Loucy (cell line): ENCODE measurements around the gene CRADD.

ENCODE experiments used
- H2AFZ ChIP-seq: fragments of 200-600 bp; sonication (generic); 2 replicates; pipeline ENCODE4 v1.6.0; 2016; ENCODE audit warnings: antibody characterized with exemption, mild to moderate bottlenecking, low read length, moderate library complexity
- H3F3A ChIP-seq: fragments of 200-600 bp; 2 replicates; pipeline ENCODE4 v1.6.0; 2016; ENCODE audit warnings: antibody characterized with exemption, low read depth, mild to moderate bottlenecking
- H3K27me3 ChIP-seq: fragments of 200-600 bp; sonication (generic); 2 replicates; pipeline ENCODE4 v1.6.1; 2014; ENCODE audit warnings: low read length, mild to moderate bottlenecking; ENCODE audit not compliant: insufficient read depth, poor library complexity, severe bottlenecking
- H3K36me3 ChIP-seq: fragments of 200-600 bp; sonication (generic); 2 replicates; pipeline ENCODE4 v1.6.1; 2016; ENCODE audit warnings: low read length; ENCODE audit not compliant: insufficient read depth
- H3K4me1 ChIP-seq: fragments of 200-600 bp; sonication (generic); 2 replicates; pipeline ENCODE4 v1.5.1; 2014; ENCODE audit warnings: low read length, mild to moderate bottlenecking; ENCODE audit not compliant: insufficient read depth, poor library complexity, severe bottlenecking
- H3K4me2 ChIP-seq: fragments of 200-600 bp; sonication (generic); 2 replicates; pipeline ENCODE4 v1.6.0; 2014; ENCODE audit warnings: antibody characterized with exemption, low read length, low read depth, mild to moderate bottlenecking; ENCODE audit not compliant: poor library complexity, severe bottlenecking
- H3K4me3 ChIP-seq: fragments of 200-600 bp; sonication (generic); 2 replicates; pipeline ENCODE4 v1.5.1; 2014; ENCODE audit warnings: low read length, mild to moderate bottlenecking, mixed read lengths; ENCODE audit not compliant: poor library complexity, severe bottlenecking
- H3K79me2 ChIP-seq: fragments of 200-600 bp; sonication (generic); 2 replicates; pipeline ENCODE4 v1.6.1; 2014; ENCODE audit warnings: low read length; ENCODE audit not compliant: insufficient read depth
- H3K9ac ChIP-seq: fragments of 200-600 bp; sonication (generic); 2 replicates; pipeline ENCODE4 v1.6.0; 2014; ENCODE audit warnings: mild to moderate bottlenecking, low read depth, low read length, moderate library complexity; ENCODE audit not compliant: poor library complexity, severe bottlenecking
- H3K9me2 ChIP-seq: fragments of 200-600 bp; sonication (generic); replicated peaks from 2 replicates; pipeline ENCODE4 v1.6.1; 2016; ENCODE audit warnings: low read depth, low read length, mixed read lengths
- H3K9me3 ChIP-seq: fragments of 200-600 bp; sonication (generic); 2 replicates; pipeline ENCODE4 v1.6.1; 2014; ENCODE audit warnings: mild to moderate bottlenecking, antibody characterized with exemption, low read length, low read depth; ENCODE audit not compliant: insufficient read depth
- H4K20me1 ChIP-seq: fragments of 200-600 bp; sonication (generic); 2 replicates; pipeline ENCODE4 v1.6.0; 2014; ENCODE audit warnings: antibody characterized with exemption, low read length, mild to moderate bottlenecking; ENCODE audit not compliant: insufficient read depth, poor library complexity, severe bottlenecking
- EZH2phosphoT487 ChIP-seq: fragments of 200-600 bp; IDR thresholded peaks from 2 replicates; pipeline ENCODE4 v1.6.1; 2018; ENCODE audit warnings: antibody characterized with exemption, mild to moderate bottlenecking, moderate library complexity, borderline replicate concordance
- TF ChIP-seq, protein P1 (sequence below): fragments of 200-600 bp; sonication (generic); conservative IDR thresholded peaks from 2 replicates; pipeline ENCODE4 v1.5.1; 2014; ENCODE audit warnings: mild to moderate bottlenecking, antibody characterized with exemption, low read length

CRADD gene

GRCh38 chr12:93762912-93763553 lies 85.9 kb downstream of the CRADD start:
- H3K36me3 ChIP-seq, result no peaks in the 10 kb centered on the region
- no peak overlapping the region for H3K9ac ChIP-seq
- H3K9me3 ChIP-seq, result no peaks in the 10 kb centered on the region
- H4K20me1 ChIP-seq, result no peaks in the 10 kb centered on the region
- no peak overlapping the region for H2AFZ ChIP-seq
- no peaks in the 10 kb centered on the region for H3K27me3 ChIP-seq
- H3K79me2 ChIP-seq, result no peaks in the 10 kb centered on the region
- 0 out of 2 replicates have a peak, but pooled peaks cover 4% of the 10 kb centered on the region for H3F3A ChIP-seq
- peaks cover 41% of the 10 kb centered on the region for H3K4me1 ChIP-seq
- no peaks in the 10 kb centered on the region for H3K9me2 ChIP-seq
- H3K4me2 ChIP-seq, result no peak overlapping the region
- TF ChIP-seq, protein P1, sequence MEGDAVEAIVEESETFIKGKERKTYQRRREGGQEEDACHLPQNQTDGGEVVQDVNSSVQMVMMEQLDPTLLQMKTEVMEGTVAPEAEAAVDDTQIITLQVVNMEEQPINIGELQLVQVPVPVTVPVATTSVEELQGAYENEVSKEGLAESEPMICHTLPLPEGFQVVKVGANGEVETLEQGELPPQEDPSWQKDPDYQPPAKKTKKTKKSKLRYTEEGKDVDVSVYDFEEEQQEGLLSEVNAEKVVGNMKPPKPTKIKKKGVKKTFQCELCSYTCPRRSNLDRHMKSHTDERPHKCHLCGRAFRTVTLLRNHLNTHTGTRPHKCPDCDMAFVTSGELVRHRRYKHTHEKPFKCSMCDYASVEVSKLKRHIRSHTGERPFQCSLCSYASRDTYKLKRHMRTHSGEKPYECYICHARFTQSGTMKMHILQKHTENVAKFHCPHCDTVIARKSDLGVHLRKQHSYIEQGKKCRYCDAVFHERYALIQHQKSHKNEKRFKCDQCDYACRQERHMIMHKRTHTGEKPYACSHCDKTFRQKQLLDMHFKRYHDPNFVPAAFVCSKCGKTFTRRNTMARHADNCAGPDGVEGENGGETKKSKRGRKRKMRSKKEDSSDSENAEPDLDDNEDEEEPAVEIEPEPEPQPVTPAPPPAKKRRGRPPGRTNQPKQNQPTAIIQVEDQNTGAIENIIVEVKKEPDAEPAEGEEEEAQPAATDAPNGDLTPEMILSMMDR, result no peak
- no peak for TF ChIP-seq EZH2phosphoT487
- H3K4me3 ChIP-seq, result no peak overlapping the region

- H3K4me1 ChIP-seq, result peaks cover 47% of the 10 kb centered on the region
- TF ChIP-seq EZH2phosphoT487, result no peak
- TF ChIP-seq, protein P1, result no peak
Measured at GRCh38 chr12:93763746-93764147, 86.6 kb downstream of the CRADD start.

DNA sequence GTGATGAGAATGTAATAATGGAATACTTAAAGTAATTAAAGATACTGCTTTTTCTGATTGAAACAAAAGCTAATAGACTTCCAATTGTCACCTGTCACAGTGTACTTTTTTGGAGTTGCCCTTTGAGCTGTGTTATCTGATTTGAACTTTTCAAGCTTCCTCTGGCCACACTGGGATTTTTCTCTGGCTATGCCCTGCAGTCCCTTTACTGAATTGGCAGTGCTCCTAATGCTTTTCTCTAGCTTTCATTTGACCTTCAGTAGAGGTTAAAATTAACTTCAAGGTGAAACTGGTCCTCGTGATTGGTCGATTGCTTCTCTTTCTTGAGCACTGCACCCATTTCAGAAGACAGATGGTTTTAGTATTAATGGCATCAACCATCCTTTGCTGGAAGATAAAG lies 89.2 kb downstream of the CRADD start:
- H3K9ac ChIP-seq, result no peak overlapping the region
- H3F3A ChIP-seq, result 0 out of 2 replicates have a peak, but pooled peaks cover 5% of the 10 kb centered on the region
- H3K4me2 ChIP-seq, result no peak overlapping the region
- TF ChIP-seq EZH2phosphoT487, result no peak
- TF ChIP-seq, protein P1, result no peak
- no peaks in the 10 kb centered on the region for H3K27me3 ChIP-seq
- H3K9me2 ChIP-seq, result no peaks in the 10 kb centered on the region
- no peaks in the 10 kb centered on the region for H4K20me1 ChIP-seq
- peaks cover 59% of the 10 kb centered on the region for H3K4me1 ChIP-seq
- no peaks in the 10 kb centered on the region for H3K36me3 ChIP-seq
- no peak overlapping the region for H3K4me3 ChIP-seq
- H2AFZ ChIP-seq, result no peak overlapping the region
- H3K79me2 ChIP-seq, result no peaks in the 10 kb centered on the region
- no peaks in the 10 kb centered on the region for H3K9me3 ChIP-seq

More at GRCh38 chr12:93763746-93764147, 86.6 kb downstream of the CRADD start:
- H3K9me2 ChIP-seq, result no peaks in the 10 kb centered on the region
- H3K9ac ChIP-seq, result no peak overlapping the region
- 0 out of 2 replicates have a peak, but pooled peaks cover 5% of the 10 kb centered on the region for H3F3A ChIP-seq
- no peaks in the 10 kb centered on the region for H4K20me1 ChIP-seq
- no peaks in the 10 kb centered on the region for H3K9me3 ChIP-seq
- no peak overlapping the region for H3K4me2 ChIP-seq
- H3K79me2 ChIP-seq, result no peaks in the 10 kb centered on the region
- no peaks in the 10 kb centered on the region for H3K36me3 ChIP-seq
- no peak overlapping the region for H2AFZ ChIP-seq
- no peak overlapping the region for H3K4me3 ChIP-seq
- H3K27me3 ChIP-seq, result no peaks in the 10 kb centered on the region
